K562 (cell line): ENCODE measurements around the gene ABCF2. TPM values are rescaled to one million over a fixed set of nuclear protein-coding genes. Genes with fewer than 3 reads are reported as not detected.

Source experiments
- CBFB ChIP-seq: sonication (generic); formaldehyde crosslinking; IDR thresholded peaks from 2 replicates; pipeline ENCODE4 v1.4.0; 2020; ENCODE audit warnings: mild to moderate bottlenecking, missing genetic modification reagents
- CREM ChIP-seq: IDR thresholded peaks from 2 replicates; pipeline ENCODE4 v1.6.1; 2014; ENCODE audit warnings: antibody characterized with exemption, low read depth
- HDAC3 ChIP-seq: fragments of 450-650 bp; IDR thresholded peaks from 2 replicates; pipeline ENCODE4 v1.6.1; 2018; ENCODE audit warnings: borderline replicate concordance, mild to moderate bottlenecking, moderate library complexity; ENCODE audit not compliant: partially characterized antibody
- MXI1 ChIP-seq: IDR thresholded peaks from 2 replicates; pipeline ENCODE4 v1.6.1; 2011; ENCODE audit warnings: low read depth, mild to moderate bottlenecking, improper control_type of control experiment, low read length
- RCOR1 ChIP-seq, 2 experiments: IDR thresholded peaks; 2 replicates each; pipeline ENCODE4 v1.6.1; 2012; ENCODE audit warnings: low read depth in 2 of 2, low read length in 2 of 2, borderline replicate concordance in 1 of 2, improper control_type of control experiment in 1 of 2
- SRSF7 ChIP-seq: fragments of 200-400 bp; formaldehyde crosslinking; optimal IDR thresholded peaks from 2 replicates; pipeline ENCODE3; 2017; ENCODE audit warnings: mild to moderate bottlenecking, low read depth, low read length
- ZNF253 ChIP-seq: fragments of 250-450 bp; sonication (Bioruptor Pico); conservative IDR thresholded peaks from 2 replicates; pipeline ENCODE4 v1.6.1; 2021; ENCODE audit warnings: mild to moderate bottlenecking
- ZNF830 ChIP-seq: fragments of 250-450 bp; sonication (Bioruptor Pico); IDR thresholded peaks from 2 replicates; pipeline ENCODE4 v1.5.0; 2021; ENCODE audit warnings: mild to moderate bottlenecking
- polyA plus RNA-seq, 8 experiments: library from polyadenylated mRNA; depleted of rRNA in 4 of 8; stranded (reverse) in 5 of 8; unstranded in 3 of 8; fragments of >200 nt; fragmentation: Nextera tagmentation in 2 of 8; fragmentation: Illumina TruSeq in 1 of 8; extraction: Ambion mirVana in 2 of 8; extraction: Trizol in 1 of 8; gene quantifications; 2 replicates each; pipeline versions ENCODE4 v1.2.1 to v1.2.3, GENCODE V29; 2011 to 2014; ENCODE audit warnings: inconsistent platforms in 1 of 8, missing spikeins in 1 of 8
- total RNA-seq, 7 experiments: library from RNA; depleted of rRNA in 6 of 7; stranded (reverse); fragments of >200 nt in 6 of 7; fragmentation: Illumina TruSeq in 2 of 7; extraction: Trizol in 2 of 7; gene quantifications; 2 replicates each; pipeline versions ENCODE4 v1.2.1 to v1.2.3, GENCODE V29; 2011 to 2021; ENCODE audit warnings: low replicate concordance in 1 of 7
- TF ChIP-seq, protein P1 (sequence below): fragments of 250-450 bp; sonication (Bioruptor Pico); IDR thresholded peaks from 2 replicates; pipeline ENCODE4 v1.4.0; 2020; ENCODE audit warnings: borderline replicate concordance
- TF ChIP-seq, protein P2 (sequence below): sonication (generic); formaldehyde crosslinking; IDR thresholded peaks from 2 replicates; pipeline ENCODE4 v1.8.0; 2022; ENCODE audit warnings: mild to moderate bottlenecking, low read depth, missing genetic modification reagents
- TF ChIP-seq, protein P3 (sequence below): fragments of 450-650 bp; formaldehyde crosslinking; IDR thresholded peaks from 2 replicates; pipeline ENCODE4 v1.4.0; 2022; ENCODE audit warnings: missing genetic modification characterization
- TF ChIP-seq, protein P4 (sequence below), 2 experiments: fragments of 450-650 bp in 1 of 2; sonication (generic) in 1 of 2; formaldehyde crosslinking in 1 of 2; IDR thresholded peaks; 2 replicates each; pipeline versions ENCODE4 v1.7.1 to v1.9.0; 2016 to 2022; ENCODE audit warnings: inconsistent platforms in 1 of 2, mild to moderate bottlenecking in 1 of 2, missing genetic modification reagents in 1 of 2

ABCF2 gene
- total and polyA plus RNA-seq, 9 of the 15 experiments (the other 6 are each of a cell fraction or from before 2014, with no cell fraction given): 62.1 to 224 (median 113) TPM

DNA sequence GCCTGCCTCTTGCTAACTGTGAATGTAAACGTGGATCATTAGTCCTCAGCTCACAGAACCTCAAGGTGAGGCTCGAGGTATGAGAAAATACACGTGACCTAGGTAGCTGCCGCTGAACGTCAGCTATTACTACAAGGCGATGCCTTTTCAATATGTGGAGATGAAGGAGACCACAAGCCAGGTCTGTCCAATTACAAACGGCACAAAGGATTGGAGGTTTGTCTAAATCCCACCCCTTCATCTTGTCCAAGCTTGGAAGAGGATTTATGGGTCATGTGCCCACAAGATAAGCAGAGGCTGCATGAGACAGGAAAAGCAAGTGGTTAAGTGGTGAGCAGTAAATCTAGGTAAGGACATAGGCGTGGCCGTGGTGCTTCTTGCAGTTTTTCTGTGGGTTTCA lies 20.1 kb downstream of the ABCF2 start (continued):
- TF ChIP-seq, protein P1, sequence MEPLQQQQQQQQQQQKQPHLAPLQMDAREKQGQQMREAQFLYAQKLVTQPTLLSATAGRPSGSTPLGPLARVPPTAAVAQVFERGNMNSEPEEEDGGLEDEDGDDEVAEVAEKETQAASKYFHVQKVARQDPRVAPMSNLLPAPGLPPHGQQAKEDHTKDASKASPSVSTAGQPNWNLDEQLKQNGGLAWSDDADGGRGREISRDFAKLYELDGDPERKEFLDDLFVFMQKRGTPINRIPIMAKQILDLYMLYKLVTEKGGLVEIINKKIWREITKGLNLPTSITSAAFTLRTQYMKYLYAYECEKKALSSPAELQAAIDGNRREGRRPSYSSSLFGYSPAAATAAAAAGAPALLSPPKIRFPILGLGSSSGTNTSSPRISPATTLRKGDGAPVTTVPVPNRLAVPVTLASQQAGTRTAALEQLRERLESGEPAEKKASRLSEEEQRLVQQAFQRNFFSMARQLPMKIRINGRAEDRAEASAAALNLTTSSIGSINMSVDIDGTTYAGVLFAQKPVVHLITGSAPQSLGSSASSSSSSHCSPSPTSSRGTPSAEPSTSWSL (CRISPR knock-in tag): no peak
- TF ChIP-seq RCOR1 (IDR thresholded peaks at IDR 0.05; ENCODE audit: borderline replicate concordance in 1 of 2, low read depth in 2 of 2, low read length in 2 of 2) (peak; percentile 85 to 98), CBFB (peak; percentile 76; the same call in 1 of the 2 replicates), ZNF830 (no peak), ZNF253 (CRISPR knock-in tag) (no peak), MXI1 (no peak), CREM (peak; percentile 60), SRSF7 (no peak), HDAC3 (no peak)
- TF ChIP-seq, protein P2, sequence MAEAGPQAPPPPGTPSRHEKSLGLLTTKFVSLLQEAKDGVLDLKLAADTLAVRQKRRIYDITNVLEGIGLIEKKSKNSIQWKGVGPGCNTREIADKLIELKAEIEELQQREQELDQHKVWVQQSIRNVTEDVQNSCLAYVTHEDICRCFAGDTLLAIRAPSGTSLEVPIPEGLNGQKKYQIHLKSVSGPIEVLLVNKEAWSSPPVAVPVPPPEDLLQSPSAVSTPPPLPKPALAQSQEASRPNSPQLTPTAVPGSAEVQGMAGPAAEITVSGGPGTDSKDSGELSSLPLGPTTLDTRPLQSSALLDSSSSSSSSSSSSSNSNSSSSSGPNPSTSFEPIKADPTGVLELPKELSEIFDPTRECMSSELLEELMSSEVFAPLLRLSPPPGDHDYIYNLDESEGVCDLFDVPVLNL (CRISPR knock-in tag): no peak
- TF ChIP-seq, protein P3, sequence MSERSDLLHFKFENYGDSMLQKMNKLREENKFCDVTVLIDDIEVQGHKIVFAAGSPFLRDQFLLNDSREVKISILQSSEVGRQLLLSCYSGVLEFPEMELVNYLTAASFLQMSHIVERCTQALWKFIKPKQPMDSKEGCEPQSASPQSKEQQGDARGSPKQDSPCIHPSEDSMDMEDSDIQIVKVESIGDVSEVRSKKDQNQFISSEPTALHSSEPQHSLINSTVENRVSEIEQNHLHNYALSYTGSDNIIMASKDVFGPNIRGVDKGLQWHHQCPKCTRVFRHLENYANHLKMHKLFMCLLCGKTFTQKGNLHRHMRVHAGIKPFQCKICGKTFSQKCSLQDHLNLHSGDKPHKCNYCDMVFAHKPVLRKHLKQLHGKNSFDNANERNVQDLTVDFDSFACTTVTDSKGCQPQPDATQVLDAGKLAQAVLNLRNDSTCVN (CRISPR knock-in tag): no peak
- TF ChIP-seq, protein P4, sequence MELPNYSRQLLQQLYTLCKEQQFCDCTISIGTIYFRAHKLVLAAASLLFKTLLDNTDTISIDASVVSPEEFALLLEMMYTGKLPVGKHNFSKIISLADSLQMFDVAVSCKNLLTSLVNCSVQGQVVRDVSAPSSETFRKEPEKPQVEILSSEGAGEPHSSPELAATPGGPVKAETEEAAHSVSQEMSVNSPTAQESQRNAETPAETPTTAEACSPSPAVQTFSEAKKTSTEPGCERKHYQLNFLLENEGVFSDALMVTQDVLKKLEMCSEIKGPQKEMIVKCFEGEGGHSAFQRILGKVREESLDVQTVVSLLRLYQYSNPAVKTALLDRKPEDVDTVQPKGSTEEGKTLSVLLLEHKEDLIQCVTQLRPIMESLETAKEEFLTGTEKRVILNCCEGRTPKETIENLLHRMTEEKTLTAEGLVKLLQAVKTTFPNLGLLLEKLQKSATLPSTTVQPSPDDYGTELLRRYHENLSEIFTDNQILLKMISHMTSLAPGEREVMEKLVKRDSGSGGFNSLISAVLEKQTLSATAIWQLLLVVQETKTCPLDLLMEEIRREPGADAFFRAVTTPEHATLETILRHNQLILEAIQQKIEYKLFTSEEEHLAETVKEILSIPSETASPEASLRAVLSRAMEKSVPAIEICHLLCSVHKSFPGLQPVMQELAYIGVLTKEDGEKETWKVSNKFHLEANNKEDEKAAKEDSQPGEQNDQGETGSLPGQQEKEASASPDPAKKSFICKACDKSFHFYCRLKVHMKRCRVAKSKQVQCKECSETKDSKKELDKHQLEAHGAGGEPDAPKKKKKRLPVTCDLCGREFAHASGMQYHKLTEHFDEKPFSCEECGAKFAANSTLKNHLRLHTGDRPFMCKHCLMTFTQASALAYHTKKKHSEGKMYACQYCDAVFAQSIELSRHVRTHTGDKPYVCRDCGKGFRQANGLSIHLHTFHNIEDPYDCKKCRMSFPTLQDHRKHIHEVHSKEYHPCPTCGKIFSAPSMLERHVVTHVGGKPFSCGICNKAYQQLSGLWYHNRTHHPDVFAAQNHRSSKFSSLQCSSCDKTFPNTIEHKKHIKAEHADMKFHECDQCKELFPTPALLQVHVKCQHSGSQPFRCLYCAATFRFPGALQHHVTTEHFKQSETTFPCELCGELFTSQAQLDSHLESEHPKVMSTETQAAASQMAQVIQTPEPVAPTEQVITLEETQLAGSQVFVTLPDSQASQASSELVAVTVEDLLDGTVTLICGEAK (IDR thresholded peaks at IDR 0.05): no peak
- TF ChIP-seq, protein P4 (CRISPR knock-in tag; IDR thresholded peaks at IDR 0.05): no peak
